Measurements from ENCODE around the gene PPP1R3D.
"Not testable (repeated sequence)": the region's sequence is repeated elsewhere in the genome, so short reads cannot be mapped to it uniquely, and the experiment has no call there.

The PPP1R3D gene

GRCh38 chr20:59958626-59959025 lies 18.5 kb upstream of the PPP1R3D start:
- no peak for TF ChIP-seq CTCF (IDR thresholded peaks at IDR 0.05; ENCODE audit: low read depth, low read length)
- DNase-seq (ENCODE audit: extremely low read depth, low read depth): no peak

- no peak for DNase-seq (ENCODE audit: extremely low read depth, low read depth)
- no peak for TF ChIP-seq CTCF (IDR thresholded peaks at IDR 0.05; ENCODE audit: low read depth, low read length)
Observed at GRCh38 chr20:59958123-59958522, 18.0 kb upstream of the PPP1R3D start, which contains the start of gene CDH26. Gene CDH26, plus strand, starts transcription at chr20:59958423. Its CDS starts 304 bp downstream, at chr20:59958727.

GRCh38 chr20:59957568-59957967 lies 17.5 kb upstream of the PPP1R3D start:
- DNase-seq (ENCODE audit: extremely low read depth, low read depth): not testable (repeated sequence)

- no peak for DNase-seq (ENCODE audit: extremely low read depth, low read depth)
- TF ChIP-seq CTCF (IDR thresholded peaks at IDR 0.05; ENCODE audit: low read depth, low read length): peak; percentile 24
Observed at GRCh38 chr20:59955131-59955796, 15.2 kb upstream of the PPP1R3D start.

GRCh38 chr20:59954718-59955117 lies 14.6 kb upstream of the PPP1R3D start:
- no peak for TF ChIP-seq CTCF (IDR thresholded peaks at IDR 0.05; ENCODE audit: low read depth, low read length)
- no peak for DNase-seq (ENCODE audit: extremely low read depth, low read depth)

- no peak for TF ChIP-seq CTCF (IDR thresholded peaks at IDR 0.05; ENCODE audit: low read depth, low read length)
- DNase-seq (ENCODE audit: extremely low read depth, low read depth): no peak
Observed at GRCh38 chr20:59949911-59950310, 9.8 kb upstream of the PPP1R3D start.

- no peak for DNase-seq (ENCODE audit: extremely low read depth, low read depth)
- peak; percentile 61 for TF ChIP-seq CTCF (IDR thresholded peaks at IDR 0.05; ENCODE audit: low read depth, low read length)
Observed at GRCh38 chr20:59948828-59949720, 9.0 kb upstream of the PPP1R3D start.

All from AG09319 (cell line).